GM21390 (cell line): ENCODE measurements around the gene KLF3.
A peak's percentile ranks its signal among the peaks of the same experiment; 100 is the strongest.

ENCODE experiments used
- ATAC-seq: cut with Tn5 transposase; IDR thresholded peaks from one replicate; pipeline ENCODE4 v1.9.1; 2021; ENCODE audit not compliant: unreplicated experiment

KLF3 gene

DNA sequence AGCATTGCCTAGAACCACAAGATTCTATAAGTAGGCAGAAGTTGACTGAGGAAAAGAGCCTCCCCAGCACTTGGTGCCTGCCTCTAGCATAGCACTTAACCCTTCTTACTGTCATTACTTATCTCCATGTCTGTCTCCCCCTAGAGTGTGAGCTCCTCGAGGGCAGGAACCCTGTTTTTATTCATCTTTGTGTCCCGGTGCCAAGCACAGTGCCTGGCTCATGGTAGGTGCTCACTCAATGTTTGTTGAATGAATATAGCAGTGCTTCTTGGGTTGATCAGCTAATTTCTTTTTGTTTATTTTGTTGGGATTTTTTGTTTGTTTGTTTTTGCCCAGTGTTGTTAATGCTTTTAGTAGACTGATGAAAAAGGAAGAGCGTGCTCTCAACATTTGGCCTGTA, 30.3 kb downstream of the KLF3 start:
- ATAC-seq = no peak

DNA sequence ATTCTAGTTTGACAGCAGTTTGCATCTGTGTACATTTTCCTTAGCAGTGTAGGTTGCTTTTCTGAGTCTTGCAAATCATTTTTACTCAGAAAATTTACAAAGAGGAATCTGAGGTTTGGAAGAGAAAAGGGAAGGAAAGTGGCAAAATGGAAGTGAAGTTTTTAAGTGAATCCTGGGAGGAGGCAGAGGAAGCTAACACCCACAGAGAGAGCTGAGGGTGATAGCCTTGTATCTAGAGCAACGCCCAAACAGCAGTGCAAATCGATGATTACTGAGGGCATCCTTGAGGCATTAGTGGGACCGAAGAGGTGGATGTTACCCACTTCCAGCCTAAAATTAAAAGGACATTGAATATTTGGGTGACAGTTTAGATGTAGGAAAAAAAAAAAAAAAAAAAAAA, 31.8 kb downstream of the KLF3 start:
- no peak for ATAC-seq

DNA sequence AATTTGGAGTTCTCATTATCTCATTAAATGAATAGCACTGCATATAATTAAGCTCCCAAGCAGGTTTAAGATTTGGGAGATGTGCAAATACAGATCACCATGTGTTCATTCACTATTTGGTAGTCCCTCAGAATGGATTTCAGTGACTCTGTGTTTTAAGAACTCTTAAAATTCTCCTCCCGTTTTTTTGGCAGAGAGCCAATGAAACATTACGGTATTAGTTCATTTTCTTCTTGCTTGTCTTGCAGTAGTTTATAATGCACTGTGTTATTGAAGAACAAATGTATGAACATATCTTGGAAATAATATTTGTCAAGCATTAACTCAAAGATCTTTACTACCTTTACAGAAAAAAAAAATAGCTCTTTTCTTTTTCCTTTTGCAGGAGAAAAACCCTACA, 32.7 kb downstream of the KLF3 start:
- ATAC-seq = no peak

DNA sequence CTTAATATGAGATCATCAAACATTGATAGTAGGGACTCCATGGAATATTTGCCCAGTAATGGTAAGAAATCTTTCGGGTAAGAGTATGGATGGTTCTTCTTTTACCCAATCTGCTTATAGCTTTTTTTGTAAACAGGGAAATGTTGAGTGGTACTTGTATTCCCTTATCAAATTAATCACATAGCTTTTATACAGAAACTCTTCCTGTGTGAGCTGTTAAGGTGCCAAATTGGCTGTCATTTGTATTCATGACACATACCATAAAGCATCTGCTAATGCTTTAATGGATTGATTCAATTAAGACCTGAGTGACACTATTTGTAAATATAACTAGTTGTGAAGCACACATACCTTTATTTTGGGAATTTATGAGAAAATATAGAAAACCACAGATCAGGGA, 34.2 kb downstream of the KLF3 start:
- no peak for ATAC-seq

DNA sequence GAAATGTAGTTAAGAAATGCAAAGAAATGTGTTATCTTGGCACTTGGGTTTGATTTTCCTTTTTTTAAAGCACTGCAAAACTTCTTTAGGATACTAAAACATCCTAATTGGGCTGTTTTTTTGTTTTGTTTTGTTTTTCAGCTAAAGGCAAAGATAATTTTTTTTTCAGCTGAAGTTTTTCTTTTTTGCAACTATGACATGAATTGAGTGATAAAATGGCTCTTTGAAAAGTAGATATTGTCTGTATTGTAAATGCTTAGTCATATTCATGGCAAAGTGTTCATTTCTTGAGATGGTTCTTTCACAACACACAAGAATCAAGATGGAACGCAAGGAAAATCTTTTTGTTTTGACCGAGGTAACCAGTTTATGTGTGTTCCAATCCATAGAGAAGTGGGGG, 35.1 kb downstream of the KLF3 start:
- no peak for ATAC-seq

DNA sequence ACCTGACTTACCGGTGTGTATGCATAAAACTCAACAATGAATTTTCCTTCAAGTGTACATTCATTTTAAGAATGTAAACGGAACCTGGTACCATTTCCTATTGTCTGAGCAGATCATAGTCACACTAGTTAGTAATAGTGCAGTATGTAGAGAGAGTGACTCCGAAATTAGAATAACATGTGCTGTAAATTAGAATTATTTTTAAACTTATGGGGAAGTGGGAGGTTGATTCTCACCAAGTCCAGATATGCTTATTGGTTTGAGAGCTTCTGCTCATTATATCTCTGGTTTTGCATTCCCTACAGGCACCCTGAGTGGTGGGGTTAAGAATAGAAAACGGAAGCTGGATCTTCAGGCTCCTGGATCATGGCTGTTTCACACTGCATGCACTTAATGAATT, 39.6 kb downstream of the KLF3 start:
- ATAC-seq = no peak

DNA sequence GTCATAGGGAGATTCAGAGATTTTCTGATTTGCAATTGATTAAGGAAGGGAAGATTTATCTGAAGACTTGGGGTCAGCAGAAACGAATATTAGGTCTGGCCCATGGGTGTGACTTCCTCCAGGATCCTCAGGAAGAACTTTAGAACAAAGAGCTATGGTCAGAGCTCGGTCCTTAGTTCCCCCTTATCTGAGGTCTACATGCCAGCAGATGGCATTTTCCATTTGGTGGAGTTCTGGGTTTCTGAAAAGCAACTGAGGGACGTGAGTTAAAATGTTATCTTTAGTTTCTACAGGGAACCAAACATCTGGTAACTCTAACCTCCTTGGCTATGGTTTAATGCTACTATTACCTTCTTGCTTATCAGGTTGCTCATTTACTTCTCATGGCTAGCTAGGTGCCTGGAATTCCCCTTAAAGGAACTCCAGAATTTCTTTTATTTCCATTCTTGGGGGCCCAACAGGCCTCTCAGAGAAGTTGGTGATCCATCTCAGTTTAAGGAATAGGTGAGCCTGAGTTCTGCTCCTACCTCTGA, 40.7 kb downstream of the KLF3 start:
- ATAC-seq = no peak

DNA sequence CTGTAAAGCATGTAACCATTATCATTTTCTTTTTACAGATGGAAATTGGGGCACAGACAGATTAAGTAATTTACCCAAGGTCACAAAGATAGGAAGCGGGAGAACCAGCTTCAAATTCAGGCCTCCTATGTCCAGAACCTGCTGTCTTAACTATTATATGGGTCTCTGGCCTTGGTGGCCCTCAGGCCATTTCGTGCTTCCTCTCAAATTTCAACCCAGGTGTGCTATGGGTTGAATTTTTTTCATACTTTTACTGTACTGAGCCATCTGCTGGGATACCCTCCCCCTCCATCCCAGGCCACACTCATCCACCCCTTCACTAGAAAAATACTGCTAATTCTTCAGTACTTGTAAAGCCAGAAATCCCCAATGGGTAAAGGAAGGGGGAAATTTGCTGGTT, 42.3 kb downstream of the KLF3 start:
- ATAC-seq = no peak

DNA sequence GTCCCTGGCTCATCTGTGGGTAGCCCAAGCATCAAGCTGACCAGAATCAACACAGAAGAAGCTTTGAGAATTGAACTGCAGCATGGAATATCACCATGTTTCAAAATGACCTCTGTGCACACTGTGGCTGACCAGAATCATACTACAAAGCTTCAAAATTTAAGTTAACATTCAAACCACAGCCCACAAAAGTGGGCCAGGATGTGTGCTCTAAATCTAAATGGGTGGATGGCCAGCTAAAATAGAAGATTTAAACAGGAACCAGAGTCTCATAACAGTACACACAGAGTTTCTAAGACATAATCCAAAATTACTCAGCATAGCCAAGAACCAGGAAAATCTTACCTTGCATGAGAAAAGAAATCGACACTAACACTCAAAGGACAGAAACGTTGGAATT, 46.1 kb downstream of the KLF3 start:
- peak; percentile 70 for ATAC-seq

DNA sequence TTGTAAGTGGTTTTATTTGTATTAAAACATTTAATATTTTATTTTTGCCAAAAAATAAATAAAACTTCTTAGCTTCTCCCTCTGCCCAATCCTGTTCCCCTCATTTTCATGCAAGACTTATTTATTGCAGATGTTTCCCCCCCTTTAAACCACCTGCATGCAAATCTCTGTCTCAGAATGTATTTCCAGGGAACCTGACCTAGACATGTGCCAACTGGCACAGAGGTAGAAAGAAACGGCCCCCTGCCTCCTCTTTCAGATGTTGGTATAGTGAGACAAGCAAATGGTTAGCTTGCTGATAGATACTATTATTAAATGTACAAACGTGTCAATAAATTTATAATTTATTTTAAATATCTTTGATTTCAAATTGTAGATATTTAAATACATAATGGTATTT, 47.1 kb downstream of the KLF3 start:
- ATAC-seq = no peak

DNA sequence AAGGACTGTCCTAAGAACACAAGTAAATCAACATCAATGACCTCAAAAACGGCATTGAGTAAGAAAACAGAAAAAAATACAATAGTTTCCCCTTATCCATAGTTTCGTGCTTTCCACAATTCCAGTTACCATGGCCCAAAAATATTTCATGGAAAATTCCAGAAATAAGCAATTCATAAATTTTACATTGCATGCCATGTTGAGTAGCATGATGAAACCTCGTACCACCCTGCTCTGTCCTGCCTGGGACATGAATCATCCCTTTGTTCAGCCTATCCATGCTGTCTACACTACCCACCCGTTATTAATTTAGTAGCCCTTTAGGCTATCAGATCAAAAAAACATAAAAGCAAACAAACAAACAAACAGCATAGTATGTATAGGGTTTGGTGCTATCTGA, 51.1 kb downstream of the KLF3 start:
- ATAC-seq = no peak

DNA sequence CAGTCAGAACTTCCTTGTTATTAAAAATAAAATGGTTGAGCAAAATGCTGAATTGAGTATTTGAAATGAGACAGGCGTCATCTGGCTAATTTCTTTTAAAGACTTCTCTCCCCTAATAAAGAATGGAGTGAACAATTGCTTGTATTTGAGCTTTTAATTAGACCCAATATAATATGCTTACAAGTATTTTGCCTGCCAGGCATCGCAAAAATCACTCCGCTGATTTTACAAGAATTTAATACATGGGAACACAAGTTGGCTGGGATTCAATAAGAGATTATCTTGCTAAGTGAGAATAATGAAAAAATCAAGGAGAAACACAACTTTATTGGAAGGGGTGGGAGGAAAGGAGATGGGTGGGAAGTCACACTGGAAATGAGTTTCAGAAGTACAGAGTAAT, 52.3 kb downstream of the KLF3 start:
- no peak for ATAC-seq

DNA sequence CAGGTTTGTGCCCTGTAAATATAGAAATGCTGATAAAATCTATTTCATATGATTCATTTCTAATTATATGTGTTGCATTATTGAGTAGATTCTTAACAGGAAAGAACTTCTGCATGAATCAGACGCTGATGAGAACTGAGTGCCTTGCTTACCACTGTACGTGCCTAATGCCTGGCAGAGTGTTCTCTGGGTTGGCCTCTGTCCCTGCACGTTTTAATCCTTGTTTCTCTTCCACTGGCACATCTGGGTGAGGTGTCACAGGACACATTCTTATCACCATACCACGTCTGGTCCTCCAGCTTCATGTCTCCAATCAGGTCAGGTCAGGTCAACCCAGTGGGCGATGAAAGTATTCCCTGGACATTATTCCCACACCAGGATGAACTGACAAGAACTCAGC, 53.6 kb downstream of the KLF3 start:
- ATAC-seq = no peak

DNA sequence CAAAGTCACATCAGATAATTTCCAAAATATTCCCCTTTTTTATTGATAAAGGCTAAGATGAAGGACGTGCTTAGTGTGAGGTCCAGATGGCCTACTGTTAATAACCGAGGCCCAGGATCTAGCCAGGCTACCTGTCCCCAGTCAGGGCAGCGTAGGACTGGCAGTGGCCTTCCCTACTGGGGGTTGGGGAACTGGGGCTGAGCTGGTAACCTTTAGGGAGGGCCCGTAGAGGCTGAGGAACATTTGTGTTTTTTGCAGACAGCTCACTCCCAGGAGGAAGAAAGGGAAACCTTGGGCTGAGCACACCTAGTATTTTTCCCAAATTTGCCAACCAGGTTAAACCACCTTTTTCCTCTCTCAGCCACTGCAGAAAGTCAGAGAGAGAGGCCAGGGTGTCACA, 59.1 kb downstream of the KLF3 start:
- ATAC-seq = no peak

DNA sequence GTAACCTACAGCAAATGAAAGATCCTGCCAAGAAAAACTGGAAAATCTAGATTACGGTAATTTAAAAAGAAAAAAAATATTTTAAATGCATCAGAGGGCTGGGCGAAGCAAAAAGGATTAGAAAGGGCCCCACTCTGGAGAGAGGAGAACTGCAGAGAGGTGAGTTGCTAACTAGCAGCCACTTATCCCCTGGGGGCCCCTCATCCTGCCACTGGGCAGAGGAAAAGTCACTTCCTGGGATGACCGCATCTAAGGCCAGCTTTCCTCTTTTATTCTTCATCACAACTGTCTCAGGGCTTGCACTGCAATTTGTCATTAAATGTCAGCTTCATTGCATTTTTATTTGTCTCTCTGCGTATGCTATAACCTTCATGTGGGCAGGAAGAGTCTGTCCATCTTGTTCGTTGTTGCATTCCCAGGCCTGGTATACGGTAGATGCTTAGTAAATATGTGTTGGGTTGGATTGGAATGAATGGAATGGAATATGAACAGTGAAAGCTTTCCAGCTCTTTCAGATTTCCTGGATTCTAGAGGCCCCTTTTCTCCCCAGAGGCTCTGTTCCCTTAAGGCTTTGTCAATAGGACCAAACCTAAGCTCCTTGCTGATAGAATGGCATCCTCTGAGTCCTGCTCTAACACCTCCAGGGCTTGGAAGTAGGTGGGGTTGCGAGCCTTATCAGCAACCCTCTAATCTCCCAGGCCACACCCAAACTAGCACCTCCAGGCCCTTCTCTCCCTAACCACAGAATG, 59.9 kb downstream of the KLF3 start:
- no peak for ATAC-seq

DNA sequence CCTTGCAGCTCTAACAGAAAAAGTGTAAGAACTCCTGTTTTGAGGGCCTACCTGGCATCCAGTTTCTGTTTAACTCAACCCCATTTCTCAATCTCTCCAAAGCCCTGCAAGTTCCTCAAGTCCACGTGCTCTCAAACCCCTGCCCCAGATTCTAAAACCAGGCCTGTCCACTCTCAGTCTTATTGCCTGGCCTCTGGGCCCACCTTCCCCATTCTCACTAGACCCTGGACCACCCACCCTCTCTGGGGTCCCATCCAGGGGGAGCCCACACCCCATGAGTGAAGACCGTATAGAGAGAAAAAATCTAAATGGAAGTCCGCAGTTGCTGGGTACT, 60.4 kb downstream of the KLF3 start:
- no peak for ATAC-seq

DNA sequence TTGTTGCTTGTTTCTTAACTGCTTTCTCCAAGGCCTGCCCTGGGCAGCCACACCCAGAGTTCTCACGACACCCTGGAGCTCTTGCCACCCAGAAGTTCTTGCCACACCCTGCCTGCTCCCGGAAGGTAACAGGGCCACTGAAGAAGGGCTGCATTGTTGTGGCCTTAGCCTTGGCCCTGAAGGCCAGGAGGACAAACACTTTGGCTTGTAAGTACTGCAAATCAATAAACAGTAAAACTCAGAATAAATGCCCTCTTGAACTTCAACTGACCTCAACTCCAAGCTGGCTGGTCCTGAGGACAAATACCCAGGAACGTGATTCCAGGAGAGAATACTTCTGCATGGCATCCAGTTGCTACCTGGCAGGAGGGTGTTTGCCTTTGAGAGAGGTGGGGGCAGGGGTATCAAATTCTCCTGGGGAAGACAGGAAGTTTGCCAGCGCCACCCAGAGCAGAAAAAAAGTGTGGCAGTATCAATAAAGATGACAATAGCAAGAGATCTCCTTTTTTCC, 64.7 kb downstream of the KLF3 start:
- no peak for ATAC-seq

DNA sequence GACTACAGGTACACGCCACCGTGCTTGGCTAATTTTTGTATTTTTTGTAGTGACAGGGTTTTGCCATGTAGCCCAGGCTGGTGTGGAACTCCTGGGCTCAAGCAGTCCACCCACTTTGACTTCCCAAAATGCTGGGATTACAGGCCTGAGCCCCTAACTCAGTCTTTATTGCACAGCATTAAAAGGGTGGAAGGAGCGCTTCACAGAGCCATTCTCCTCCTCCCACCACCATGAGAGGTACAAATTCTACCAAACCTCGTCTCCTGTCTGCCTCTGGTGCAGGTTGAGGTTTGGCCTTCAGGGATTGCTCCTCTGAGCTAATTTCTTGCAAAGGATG, 66.5 kb downstream of the KLF3 start:
- ATAC-seq = no peak

DNA sequence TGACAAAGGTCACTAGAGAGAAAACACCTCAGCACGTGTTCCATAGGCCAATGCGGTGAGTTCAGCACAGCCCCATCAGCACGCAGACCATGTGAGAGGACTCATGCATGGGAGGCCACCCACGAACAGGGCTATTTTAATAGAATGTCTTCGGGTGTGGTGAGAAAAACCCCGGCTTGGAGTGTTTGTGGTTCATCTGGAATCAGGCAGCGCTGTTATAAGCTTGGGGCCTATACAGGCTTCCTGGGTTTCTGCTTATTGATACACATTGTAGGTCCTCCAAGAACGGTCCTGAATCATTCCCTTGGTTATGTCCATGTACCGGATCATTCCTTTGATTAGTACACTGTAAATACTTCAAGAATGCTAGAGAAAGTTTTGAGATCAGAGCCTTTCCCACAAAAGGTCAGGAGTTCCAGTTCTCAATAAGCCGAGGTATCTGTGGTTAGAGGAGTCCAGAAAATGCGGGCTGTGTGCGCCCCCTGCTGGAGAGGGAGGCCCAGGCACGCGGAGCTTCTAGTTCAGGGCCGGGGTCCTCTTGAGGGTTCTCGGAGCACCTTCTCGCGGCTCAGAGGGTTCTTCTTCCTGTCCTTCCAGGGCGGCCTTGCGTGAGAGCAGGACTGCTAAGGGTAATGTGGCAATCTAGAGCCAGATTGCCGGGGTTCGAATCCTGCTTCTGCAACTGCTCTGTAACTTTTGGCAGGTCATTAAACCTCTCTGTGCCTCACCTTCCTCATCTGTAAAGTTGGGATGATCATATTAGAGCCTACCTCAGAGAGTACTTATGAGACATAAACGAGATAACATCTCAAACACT, 67.0 kb downstream of the KLF3 start:
- peak; percentile 84 for ATAC-seq

DNA sequence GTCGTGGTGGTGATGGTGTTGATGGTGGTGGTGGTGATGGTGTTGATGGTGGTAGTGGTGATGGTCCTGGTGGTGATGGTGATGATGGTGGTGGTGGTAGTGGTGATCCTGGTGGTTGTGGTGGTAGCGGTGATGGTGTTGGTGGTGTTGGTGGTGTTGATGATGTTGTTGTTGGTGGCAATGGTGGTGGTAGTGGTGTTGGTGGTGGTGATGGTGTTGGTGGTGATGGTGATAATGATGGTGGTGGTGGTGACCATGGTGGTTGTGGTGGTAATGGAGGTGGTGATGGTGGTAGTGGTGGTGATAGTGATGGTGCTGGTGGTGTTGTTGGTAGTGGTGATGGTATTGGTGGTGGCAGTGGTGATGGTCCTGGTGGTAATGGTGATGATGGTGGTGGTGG, 69.7 kb downstream of the KLF3 start:
- ATAC-seq = no peak

DNA sequence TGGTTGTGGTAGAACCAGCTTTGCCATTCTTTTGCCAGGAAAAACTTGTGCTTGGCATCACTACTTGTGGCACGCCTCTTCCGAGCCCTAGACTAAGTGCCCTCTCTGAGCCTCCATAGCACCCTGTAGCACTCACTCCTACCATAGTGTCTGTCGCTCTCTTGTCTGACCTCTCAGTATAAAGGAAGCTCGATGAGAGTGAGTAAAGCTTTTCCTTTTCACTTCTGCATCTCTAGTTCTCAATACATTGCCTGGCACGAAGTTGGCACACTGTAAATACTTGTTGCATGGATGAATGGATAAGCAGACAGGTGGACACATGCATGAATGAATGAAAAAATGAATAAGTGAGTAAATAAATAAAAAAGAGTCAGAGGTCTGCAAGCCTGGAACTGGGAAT, 70.4 kb downstream of the KLF3 start:
- ATAC-seq = no peak

DNA sequence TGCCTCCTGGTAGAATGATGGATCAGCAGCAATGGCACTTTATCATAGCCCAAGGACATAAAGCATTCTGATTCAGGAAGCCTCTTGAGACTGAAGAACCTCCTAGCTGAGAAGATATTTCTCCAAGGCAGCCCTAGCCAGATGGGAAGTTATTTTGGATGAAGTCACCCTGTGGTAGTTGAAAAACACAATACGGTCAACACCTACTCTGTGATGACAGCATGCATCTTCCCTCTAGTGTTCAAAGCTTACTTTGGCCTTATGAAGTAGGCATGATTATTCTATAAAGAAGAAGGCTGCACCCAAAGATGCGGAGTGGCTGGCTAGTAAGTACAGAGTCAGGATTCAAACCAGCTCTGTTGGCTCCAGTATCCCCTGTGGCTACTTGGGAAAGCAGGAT, 70.9 kb downstream of the KLF3 start:
- no peak for ATAC-seq
